Activated CD4-positive, alpha-beta T cell treated with anti-CD3 and anti-CD28 coated beads for 4 hours (primary cell): ENCODE measurements around the gene CHID1.

Source experiments
- DNase-seq, 2 donors: peaks; one replicate each; pipeline ENCODE4 v3.0.0-alpha.2; 2020

The CHID1 gene

DNA sequence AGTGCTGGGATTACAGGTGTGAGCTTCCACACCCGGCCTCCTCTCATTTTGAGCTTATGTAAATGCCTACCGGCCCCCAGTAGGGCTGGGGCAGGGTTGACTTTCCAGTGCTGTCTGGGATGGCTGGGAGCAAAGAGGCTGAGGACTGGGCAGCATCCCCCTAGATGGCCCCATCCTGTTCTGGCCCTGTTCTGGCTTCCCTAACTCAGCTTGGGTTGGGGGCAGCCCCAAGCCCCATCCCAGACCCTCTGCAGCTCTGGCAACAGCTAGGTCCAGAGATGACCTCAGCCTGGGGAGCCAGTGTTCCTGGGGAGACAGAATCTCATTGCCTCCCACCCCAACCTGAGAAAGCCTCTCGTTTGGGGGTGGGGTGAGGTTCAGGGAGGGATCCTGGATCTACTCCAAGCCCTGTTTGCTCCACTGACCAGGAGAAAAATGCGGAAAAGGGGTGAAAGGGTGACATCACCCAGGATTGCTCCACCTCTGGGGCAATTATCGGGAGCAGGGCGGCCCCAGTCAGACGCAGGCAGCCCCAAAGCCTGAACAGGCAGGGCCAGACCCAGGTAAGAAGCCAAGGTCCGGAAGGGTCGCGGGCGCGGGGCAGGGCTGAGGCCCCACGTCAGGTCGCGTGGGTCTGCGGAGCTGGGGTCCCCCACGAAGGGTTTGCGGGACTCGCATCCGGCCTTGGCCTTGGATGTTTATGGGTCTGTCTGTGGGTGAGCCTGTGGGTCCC, 92.0 kb downstream of the CHID1 start, which contains the start of gene PNPLA2:
PNPLA2 (plus strand) TSS at position 519 of the 733 bp plus-strand sequence. CDS start 805 bp downstream, outside the sequence.
- DNase-seq, result no peak
